NCI-H2107 treated with DMSO at 0.1 percent for 48 hours (cell line): ENCODE data around the gene MRPL49.
"Not testable (repeated sequence)": the region's sequence is repeated elsewhere in the genome, so short reads cannot be mapped to it uniquely, and the experiment has no call there.

Source experiments
- DNase-seq: peaks from one replicate; lab custom pipeline; 2025; ENCODE audit not compliant: unreplicated experiment; lab: John Stamatoyannopoulos, UW

The MRPL49 gene

GRCh38 chr11:65117206-65118096 lies 4.7 kb upstream of the MRPL49 start, which contains the start of gene ZNHIT2:
ZNHIT2 (minus strand) TSS chr11:65117701; CDS start chr11:65117653, 48 bp downstream.
- peak; percentile 93 for DNase-seq

DNA sequence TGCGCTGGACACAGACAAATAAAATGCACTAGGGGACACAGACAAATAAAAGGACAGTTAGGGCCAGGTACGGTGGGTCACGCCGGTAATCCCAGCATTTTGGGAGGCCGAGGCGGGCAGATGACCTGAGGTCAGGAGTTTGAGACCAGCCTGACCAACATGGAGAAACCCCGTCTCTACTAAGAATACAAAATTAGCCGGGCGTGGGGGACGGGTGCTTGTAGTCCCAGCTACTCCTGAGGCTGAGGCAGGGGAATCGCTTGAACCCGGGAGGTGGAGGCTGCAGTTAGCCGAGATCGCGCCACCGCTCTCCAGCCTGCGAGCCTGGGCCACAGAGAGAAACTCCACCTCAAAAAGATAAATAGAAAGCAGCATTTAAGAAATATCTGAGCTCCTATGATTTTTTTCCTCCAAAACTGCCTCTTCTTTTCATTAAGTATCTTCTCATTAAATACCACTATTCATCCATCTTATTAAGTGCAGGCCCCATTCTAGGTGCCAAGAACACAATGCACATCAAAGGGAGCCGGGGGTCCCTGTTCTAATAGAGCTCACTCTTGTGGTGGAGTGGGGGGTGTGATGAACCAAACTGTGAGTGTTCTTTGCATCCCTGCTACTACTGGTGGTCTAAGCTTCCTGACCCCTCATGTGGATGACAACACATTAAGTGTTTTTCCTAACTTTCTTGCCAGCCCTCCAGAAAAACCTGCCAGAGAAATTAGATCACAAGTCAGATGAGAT lies 3.9 kb upstream of the MRPL49 start:
- DNase-seq: no peak

- not testable (repeated sequence) for DNase-seq
These were observed 3.0 kb upstream of the MRPL49 start for GRCh38 chr11:65118891-65119669.

- no peak for DNase-seq
These were observed 2.5 kb upstream of the MRPL49 start for GRCh38 chr11:65119670-65119995.

- DNase-seq: no peak
These were observed 1.3 kb upstream of the MRPL49 start for GRCh38 chr11:65120831-65121230.

GRCh38 chr11:65121447-65121864 lies 665 bp upstream of the MRPL49 start:
- DNase-seq: no peak

- DNase-seq: no peak
These were observed 2.5 kb downstream of the MRPL49 start for GRCh38 chr11:65124480-65125196.

DNA sequence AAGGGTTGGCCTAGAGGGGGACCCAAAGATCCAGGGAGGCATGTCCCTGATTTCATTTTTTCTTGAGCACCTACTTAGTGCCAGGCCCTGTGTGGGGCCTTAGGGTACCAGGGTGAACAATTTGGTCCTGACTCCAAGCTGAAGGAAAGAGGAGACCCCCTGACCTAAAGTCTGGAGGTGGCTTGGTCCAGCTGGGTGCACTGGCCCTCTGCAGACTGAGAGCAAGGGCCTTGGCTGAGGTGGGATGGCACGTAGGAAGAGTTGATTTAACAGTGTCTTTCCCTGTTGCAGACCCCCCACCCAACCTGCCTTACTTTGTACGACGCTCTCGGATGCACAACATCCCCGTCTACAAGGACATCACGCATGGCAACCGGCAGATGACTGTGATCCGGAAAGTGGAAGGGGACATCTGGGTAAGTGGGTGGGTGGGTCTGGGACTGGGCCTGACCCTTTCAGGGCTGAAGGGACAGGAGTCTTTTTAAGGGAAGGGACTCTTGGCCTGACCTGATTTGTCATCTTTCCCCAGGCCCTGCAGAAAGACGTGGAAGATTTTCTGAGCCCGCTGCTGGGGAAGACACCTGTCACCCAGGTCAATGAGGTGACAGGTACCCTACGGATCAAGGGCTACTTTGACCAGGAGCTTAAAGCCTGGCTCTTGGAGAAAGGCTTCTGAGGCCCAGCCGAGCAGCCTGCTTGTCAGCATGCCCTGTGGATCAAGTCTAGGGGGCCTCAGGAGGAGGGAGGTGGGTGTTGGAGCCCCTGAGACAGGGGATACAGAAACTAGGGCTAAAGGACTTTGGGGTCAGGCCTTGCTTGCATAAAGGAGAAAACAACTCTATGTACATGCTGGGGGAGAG lies 3.3 kb downstream of the MRPL49 start:
- DNase-seq: no peak

GRCh38 chr11:65126624-65127274 lies 4.6 kb downstream of the MRPL49 start:
- DNase-seq: no peak

DNA sequence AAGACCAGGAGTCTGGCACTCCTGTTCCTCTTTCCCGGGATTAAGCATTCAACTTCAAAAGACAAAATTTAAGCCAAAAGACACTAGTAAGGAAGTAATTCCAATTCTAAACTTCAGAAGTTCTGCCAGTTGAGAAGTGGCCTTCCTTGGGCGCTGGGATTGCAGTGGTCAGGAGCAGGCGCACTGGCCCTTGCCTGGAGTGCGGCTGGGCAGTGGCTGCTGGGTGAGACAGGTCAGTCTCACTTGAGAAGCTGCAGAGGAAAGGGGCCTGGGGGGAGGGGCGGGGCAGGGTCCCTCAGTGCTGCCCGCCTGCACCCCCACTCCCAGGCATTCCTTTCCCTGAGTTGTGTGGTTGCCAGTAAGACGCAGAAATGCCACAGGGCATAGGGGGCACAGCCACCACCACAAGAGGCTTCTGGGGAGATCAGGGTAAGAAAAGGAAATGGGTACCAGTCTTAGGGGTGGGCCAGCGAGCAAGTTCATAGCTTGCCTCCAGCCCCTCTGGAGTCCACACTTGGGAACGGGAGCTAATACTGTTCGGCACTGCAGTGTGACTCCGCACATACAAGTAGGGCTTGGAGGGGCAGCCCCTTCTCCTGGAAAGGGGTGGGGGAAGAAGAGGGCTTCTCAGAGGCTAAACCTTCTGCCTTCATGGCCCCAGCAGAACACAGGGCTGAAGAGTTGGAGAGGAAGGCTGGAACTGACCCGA lies 5.5 kb downstream of the MRPL49 start:
- no peak for DNase-seq

DNA sequence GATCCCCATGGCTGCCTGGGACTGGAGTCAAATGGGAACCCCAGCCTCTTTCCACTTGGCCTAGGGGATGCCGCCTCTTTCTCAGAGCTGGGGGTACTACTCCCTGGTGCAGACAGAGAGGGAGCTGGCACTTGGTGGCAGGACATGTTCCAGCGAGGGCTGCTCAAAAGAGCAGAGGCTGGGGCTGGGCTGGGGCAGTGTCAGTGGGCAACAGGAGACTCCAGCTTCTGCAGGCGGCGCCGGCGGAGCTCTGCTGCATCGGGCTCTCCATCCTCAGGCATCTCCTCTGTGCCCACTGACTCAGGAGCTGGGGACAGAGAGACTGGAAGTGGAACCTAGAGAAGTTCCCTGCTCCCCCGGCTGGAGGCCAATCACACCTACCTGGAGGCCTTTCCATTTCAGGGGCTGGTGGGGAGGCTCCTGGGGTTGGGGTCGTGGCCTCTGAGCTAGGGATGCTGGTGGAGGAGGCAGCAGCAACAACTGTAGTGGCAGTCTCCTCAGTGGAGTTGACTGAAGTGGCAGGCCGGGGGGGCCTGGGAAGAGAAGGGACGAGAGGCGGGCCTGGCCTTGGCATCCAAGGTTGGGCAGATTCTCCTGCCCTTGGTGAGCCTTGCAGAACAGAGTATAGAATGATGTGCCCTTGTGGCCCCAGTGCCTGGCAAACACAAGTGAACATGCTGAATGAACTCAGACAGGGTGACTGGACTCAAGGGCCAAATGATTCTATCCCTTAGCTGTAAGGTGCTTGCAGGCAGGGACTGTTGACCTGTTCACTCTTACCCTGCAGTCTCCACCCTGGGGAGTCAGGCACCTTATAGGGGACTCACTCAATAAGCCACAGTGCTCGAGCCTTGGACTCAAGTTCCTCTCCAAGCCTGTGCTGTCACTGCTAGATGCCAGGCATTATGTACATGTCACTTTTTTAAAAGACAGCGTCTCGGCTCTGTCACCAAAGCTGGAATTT lies 6.3 kb downstream of the MRPL49 start:
- DNase-seq: no peak

- no peak for DNase-seq
These were observed 7.7 kb downstream of the MRPL49 start for GRCh38 chr11:65129649-65130441.

DNA sequence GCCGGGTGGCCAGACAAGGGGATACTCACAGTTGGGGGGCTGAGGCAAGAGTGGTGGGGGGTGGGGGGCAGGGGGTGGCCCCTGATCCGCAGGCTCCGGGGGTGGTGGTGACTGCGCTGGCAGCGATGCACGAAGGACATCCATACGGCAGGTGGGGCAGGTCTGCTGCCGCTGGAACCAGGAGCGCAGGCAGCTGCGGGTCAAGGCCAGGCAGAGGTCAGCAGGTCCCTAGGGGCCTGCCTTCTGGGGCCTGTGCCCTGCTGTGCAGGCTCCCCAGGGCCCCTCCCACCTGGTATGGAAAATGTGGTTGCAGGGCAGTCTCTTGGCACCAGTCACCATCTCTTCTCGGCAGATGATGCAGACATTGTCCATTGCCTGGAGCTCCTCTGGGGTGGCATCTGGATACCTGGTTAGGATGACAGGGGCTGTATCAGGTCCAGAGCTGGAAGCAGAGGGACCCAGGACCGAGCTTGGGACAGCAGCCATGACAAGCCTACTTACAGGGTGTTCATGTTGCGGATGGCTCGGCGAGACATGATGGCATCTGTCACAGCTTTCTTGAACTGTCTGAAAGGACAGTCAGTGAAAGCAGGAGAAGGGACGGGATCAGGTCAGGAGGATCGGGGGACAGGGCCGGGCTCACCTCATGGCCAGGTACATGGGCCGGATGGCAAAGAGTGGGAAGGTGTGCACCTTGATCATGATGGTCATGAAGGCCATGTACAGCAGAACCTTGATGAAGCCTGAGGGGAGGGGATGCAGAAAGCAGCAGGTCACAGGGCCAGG lies 8.7 kb downstream of the MRPL49 start:
- no peak for DNase-seq

DNA sequence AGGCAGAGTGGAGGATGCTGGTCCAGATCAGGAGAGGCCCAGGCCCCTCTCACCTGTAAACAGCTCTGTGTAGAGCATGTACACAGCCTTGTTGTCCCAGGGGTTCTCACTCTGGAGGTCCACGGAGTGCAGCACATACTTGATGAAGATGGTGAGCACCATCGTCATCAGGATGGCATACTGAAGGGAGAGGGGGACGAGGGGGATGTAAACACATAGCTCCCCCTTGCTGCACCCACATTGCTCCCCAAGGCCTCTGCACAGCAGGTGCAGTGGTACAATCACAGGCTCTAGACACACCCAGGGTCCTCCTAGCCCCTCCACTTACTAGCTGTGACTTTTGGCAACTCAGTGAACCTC lies 9.3 kb downstream of the MRPL49 start:
- DNase-seq: no peak

GRCh38 chr11:65131895-65132237 lies 9.7 kb downstream of the MRPL49 start:
- DNase-seq: no peak
